Prostate gland (tissue), 2 donors: Measurements from ENCODE around the gene RACGAP1.

ENCODE experiments used
- CTCF ChIP-seq, 4 experiments: fragments of 200-600 bp in 2 of 4; fragments of 450-650 bp in 2 of 4; sonication (generic) in 2 of 4; IDR thresholded peaks; 1 replicate in 3 of 4; 2 replicates in 1 of 4; pipeline ENCODE4 v1.5.1; 2016 to 2019; ENCODE audit warnings: antibody characterized with exemption in 4 of 4, mild to moderate bottlenecking in 2 of 4, moderate library complexity in 2 of 4
- POLR2AphosphoS5 ChIP-seq: sonication (generic); formaldehyde crosslinking; IDR thresholded peaks from one replicate; pipeline ENCODE4 v1.6.1; 2017; ENCODE audit warnings: antibody characterized with exemption

- no peak for TF ChIP-seq CTCF (IDR thresholded peaks at IDR 0.05)
- no peak for TF ChIP-seq POLR2AphosphoS5
Observed at GRCh38 chr12:50013361-50014147, 11.7 kb downstream of the RACGAP1 start.
